Measurements from ENCODE around the gene IKBIP. TPM values are rescaled to one million over a fixed set of nuclear protein-coding genes. Genes with fewer than 3 reads are reported as not detected.
A peak's percentile ranks its signal among the peaks of the same experiment; 100 is the strongest.
"Not testable (repeated sequence)": the region's sequence is repeated elsewhere in the genome, so short reads cannot be mapped to it uniquely, and the experiment has no call there.

Gene IKBIP
- total RNA-seq, 1 donor, result 3.4 TPM

DNA sequence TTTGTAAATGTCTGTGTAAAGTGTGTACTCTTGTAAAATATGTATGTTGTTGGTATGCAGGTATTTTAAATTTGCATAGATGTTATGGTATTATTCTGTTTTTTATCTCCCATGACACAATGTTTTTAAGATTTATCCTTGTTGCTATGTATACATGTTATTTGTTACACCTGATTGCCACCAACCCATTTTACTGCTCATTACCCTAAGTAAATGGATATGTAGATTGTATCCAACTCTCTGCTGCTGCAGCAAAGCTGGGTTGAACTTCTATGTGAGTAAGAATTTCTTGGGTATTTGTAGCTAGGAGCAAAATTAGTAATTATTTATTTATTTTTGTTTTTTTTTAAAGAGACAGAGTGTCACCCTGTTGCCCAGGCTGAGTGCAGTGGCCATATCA, 6.7 kb upstream of the IKBIP start:
- H3K27me3 ChIP-seq (ENCODE audit: insufficient read depth, low read length), result no peaks in the 10 kb centered on the region
- no peaks in the 10 kb centered on the region for H3K9me3 ChIP-seq (ENCODE audit: low read depth, low read length)
- H3K4me3 ChIP-seq (ENCODE audit: low read length), result no peak overlapping the region
- H3K4me1 ChIP-seq (ENCODE audit: insufficient read depth, low read length), result peaks cover 10% of the 10 kb centered on the region

DNA sequence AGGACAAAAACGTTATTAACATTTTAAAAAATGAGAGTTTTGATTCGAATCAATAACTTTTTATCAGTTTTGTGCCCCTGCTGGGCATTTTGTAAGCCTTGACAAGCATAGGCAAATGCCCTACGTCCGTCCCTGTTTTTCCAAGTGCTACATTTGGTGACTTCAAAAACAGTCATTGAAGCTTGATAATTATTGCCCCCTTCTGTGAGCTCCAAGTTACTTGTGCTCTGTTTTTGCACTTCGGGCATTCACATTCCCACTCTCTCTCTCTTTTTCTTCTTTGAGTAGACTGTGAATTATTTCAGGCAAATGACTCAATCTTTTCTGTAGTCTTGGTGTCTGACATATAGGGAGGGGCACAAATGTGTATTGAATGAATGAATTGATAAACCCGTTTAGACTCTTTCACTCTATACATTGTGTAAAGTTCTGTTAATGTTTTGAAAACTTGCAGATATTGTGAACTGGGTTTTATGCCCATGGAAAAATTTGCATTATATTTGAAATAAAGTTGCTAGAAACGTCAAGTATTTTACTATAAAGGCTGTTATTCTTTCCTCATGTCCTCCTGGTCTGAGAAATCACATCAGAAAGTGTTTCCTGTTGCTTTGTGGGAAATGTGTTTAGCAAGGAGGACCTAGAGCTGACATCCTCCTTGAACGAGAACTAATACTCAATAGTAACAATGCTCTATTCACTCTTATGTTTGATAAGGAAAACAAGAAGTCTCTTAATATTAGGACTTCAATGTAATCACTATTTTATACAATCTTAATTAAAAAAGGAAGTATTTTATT, 1.9 kb upstream of the IKBIP start:
- Histone ChIP-seq H3K27me3 (ENCODE audit: insufficient read depth, low read length) (no peaks in the 10 kb centered on the region), H3K4me1 (ENCODE audit: insufficient read depth, low read length) (peaks cover 31% of the 10 kb centered on the region), H3K9me3 (ENCODE audit: low read depth, low read length) (no peaks in the 10 kb centered on the region), H3K4me3 (ENCODE audit: low read length) (peak overlapping the region; percentile 74)

DNA sequence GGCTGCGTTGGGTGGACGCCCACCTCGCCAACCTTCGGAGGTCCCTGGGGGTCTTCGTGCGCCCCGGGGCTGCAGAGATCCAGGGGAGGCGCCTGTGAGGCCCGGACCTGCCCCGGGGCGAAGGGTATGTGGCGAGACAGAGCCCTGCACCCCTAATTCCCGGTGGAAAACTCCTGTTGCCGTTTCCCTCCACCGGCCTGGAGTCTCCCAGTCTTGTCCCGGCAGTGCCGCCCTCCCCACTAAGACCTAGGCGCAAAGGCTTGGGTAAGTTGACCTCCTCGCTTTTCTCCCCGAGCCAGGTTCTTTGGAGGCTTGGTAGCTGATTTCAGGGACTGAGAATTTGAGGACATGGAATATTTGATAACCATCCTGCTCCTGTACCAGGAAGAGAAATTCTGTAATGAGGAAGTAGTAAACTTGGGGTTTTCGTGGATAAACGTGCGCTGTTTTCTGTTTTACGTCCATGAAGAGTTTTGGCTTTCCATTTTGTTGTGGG, 1.0 kb upstream of the IKBIP start:
- no peaks in the 10 kb centered on the region for H3K9me3 ChIP-seq (ENCODE audit: low read depth, low read length)
- peaks cover 39% of the 10 kb centered on the region for H3K4me1 ChIP-seq (ENCODE audit: insufficient read depth, low read length)
- no peaks in the 10 kb centered on the region for H3K27me3 ChIP-seq (ENCODE audit: insufficient read depth, low read length)
- H3K4me3 ChIP-seq (ENCODE audit: low read length), result peak overlapping the region; percentile 74

GRCh38 chr12:98644433-98644711, 216 bp downstream of the IKBIP start:
- H3K4me3 ChIP-seq (ENCODE audit: low read length), result peak overlapping the region; percentile 74

GRCh38 chr12:98642801-98643200, 1.8 kb downstream of the IKBIP start:
- not testable (repeated sequence) for H3K9me3 ChIP-seq (ENCODE audit: low read depth, low read length); H3K4me3 ChIP-seq (ENCODE audit: low read length); H3K27me3 ChIP-seq (ENCODE audit: insufficient read depth, low read length)
- H3K4me1 ChIP-seq (ENCODE audit: insufficient read depth, low read length), result peaks cover 56% of the 10 kb centered on the region

More at GRCh38 chr12:98644433-98644711, 216 bp downstream of the IKBIP start:
- Histone ChIP-seq H3K4me1 (ENCODE audit: insufficient read depth, low read length) (peaks cover 43% of the 10 kb centered on the region), H3K9me3 (ENCODE audit: low read depth, low read length) (no peaks in the 10 kb centered on the region), H3K27me3 (ENCODE audit: insufficient read depth, low read length) (no peaks in the 10 kb centered on the region)

GRCh38 chr12:98639491-98639890, 5.1 kb downstream of the IKBIP start:
- H3K4me3 ChIP-seq (ENCODE audit: low read length), result no peak overlapping the region
- H3K4me1 ChIP-seq (ENCODE audit: insufficient read depth, low read length), result peaks cover 44% of the 10 kb centered on the region
- H3K27me3 ChIP-seq (ENCODE audit: insufficient read depth, low read length), result no peaks in the 10 kb centered on the region
- no peaks in the 10 kb centered on the region for H3K9me3 ChIP-seq (ENCODE audit: low read depth, low read length)

GRCh38 chr12:98638009-98638408, 6.6 kb downstream of the IKBIP start:
- Histone ChIP-seq H3K9me3 (ENCODE audit: low read depth, low read length) (no peaks in the 10 kb centered on the region), H3K4me3 (ENCODE audit: low read length) (no peak overlapping the region), H3K27me3 (ENCODE audit: insufficient read depth, low read length) (no peaks in the 10 kb centered on the region), H3K4me1 (ENCODE audit: insufficient read depth, low read length) (peaks cover 36% of the 10 kb centered on the region)

DNA sequence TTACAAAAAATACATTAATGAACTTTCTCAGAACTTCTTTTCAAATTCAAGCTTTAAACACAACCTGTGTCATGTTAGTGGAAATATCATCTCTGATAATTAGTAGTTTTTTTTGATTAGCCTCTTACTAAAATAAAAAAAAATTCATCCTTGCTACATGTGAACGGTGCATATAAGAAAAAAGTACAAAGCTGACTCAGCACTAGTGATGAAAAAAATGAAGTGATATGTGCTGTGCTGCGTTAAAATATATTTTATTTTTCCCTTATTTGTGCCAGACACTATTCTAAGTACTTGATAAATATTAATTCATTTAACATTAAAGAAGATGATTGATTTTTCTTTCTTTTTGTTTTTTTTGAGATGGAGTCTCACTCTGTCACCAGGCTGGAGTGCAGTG, 7.5 kb downstream of the IKBIP start:
- Histone ChIP-seq H3K9me3 (ENCODE audit: low read depth, low read length) (no peaks in the 10 kb centered on the region), H3K4me3 (ENCODE audit: low read length) (no peak overlapping the region), H3K4me1 (ENCODE audit: insufficient read depth, low read length) (peaks cover 28% of the 10 kb centered on the region), H3K27me3 (ENCODE audit: insufficient read depth, low read length) (no peaks in the 10 kb centered on the region)

GRCh38 chr12:98635657-98636323, 8.8 kb downstream of the IKBIP start:
- H3K4me1 ChIP-seq (ENCODE audit: insufficient read depth, low read length), result peaks cover 19% of the 10 kb centered on the region
- no peaks in the 10 kb centered on the region for H3K9me3 ChIP-seq (ENCODE audit: low read depth, low read length)
- no peak overlapping the region for H3K4me3 ChIP-seq (ENCODE audit: low read length)
- H3K27me3 ChIP-seq (ENCODE audit: insufficient read depth, low read length), result no peaks in the 10 kb centered on the region

GRCh38 chr12:98618952-98619351, 25.6 kb downstream of the IKBIP start:
- H3K4me3 ChIP-seq (ENCODE audit: low read length), result no peak overlapping the region
- no peaks in the 10 kb centered on the region for H3K9me3 ChIP-seq (ENCODE audit: low read depth, low read length)
- peaks cover 36% of the 10 kb centered on the region for H3K4me1 ChIP-seq (ENCODE audit: insufficient read depth, low read length)
- H3K27me3 ChIP-seq (ENCODE audit: insufficient read depth, low read length), result no peaks in the 10 kb centered on the region

- no peaks in the 10 kb centered on the region for H3K9me3 ChIP-seq (ENCODE audit: low read depth, low read length)
- no peaks in the 10 kb centered on the region for H3K27me3 ChIP-seq (ENCODE audit: insufficient read depth, low read length)
- H3K4me3 ChIP-seq (ENCODE audit: low read length), result no peak overlapping the region
- H3K4me1 ChIP-seq (ENCODE audit: insufficient read depth, low read length), result peaks cover 41% of the 10 kb centered on the region
Measured at GRCh38 chr12:98612696-98613334, 31.8 kb downstream of the IKBIP start.

DNA sequence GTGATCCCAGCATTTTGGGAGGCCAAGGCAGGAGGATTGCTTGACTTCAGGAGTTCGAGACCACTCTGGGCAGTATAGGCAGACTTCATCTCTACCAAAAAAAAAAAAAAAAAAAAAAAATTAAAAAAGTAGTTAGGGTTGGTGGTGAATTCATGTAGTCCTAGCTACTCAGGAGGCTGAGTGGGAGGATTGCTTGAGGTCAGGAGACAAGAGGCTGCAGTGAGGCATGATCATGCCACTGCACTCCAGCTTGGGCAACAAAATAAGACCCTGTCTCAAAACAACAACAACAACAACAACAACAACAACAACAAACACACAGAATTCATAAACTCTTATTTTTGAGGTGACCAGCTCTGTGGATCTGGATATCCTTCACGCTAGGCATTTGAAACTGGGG, 34.0 kb downstream of the IKBIP start:
- no peaks in the 10 kb centered on the region for H3K9me3 ChIP-seq (ENCODE audit: low read depth, low read length)
- H3K4me1 ChIP-seq (ENCODE audit: insufficient read depth, low read length), result peaks cover 49% of the 10 kb centered on the region
- no peak overlapping the region for H3K4me3 ChIP-seq (ENCODE audit: low read length)
- no peaks in the 10 kb centered on the region for H3K27me3 ChIP-seq (ENCODE audit: insufficient read depth, low read length)

DNA sequence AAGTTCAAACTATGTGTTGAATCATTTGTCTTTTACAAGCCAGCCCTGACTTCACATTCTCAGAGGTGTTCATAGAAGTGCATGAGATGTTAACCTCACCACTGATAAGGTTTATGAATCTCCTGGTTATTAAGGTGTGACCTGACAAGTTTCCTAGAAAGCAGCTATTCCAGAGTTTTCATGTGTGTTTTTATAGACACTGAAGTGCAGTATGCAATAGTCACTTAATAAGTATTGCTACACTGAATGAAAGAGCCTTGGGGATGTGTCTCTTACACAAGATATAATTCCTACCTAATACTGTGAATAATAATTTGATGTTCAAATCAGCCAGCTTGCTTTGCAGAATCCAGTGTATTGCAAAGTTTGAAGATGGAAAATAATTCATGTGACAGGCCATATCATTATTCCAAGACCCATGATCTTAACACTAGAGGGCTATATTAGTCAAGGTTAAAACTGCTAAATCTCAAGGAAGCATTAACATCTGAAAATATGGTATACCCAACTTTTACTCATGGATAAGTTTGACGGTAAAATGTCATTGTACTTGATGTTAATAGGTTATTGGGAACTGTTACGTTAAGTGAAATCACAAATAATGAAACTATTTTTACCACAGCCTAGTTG, 38.1 kb downstream of the IKBIP start:
- Histone ChIP-seq H3K9me3 (ENCODE audit: low read depth, low read length) (no peaks in the 10 kb centered on the region), H3K4me1 (ENCODE audit: insufficient read depth, low read length) (peaks cover 21% of the 10 kb centered on the region), H3K27me3 (ENCODE audit: insufficient read depth, low read length) (no peaks in the 10 kb centered on the region), H3K4me3 (ENCODE audit: low read length) (no peak overlapping the region)

GRCh38 chr12:98601924-98602323, 42.7 kb downstream of the IKBIP start:
- H3K4me3 ChIP-seq (ENCODE audit: low read length), result no peak overlapping the region
- H3K4me1 ChIP-seq (ENCODE audit: insufficient read depth, low read length), result peaks cover 5% of the 10 kb centered on the region
- no peaks in the 10 kb centered on the region for H3K27me3 ChIP-seq (ENCODE audit: insufficient read depth, low read length)
- H3K9me3 ChIP-seq (ENCODE audit: low read depth, low read length), result no peaks in the 10 kb centered on the region

DNA sequence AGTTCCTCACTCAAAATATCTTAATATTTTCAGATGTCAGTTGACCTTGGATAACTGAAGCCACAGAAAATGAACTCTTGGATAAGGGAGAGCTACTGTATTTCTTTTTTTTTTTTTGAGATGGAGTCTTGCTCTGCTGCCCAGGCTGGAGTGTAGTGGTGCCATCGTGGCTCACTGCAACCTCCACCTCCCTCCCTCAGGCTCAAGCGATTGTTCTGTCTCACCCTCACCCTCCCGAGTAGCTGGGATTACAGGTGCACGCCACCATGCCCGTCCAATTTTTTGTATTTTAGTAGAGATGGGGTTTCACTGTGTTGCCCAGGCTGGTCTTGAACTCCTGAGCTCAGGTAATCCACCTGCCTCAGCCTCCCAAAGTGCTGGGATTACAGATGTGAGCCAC, 47.3 kb downstream of the IKBIP start:
- H3K4me3 ChIP-seq (ENCODE audit: low read length); H3K27me3 ChIP-seq (ENCODE audit: insufficient read depth, low read length): not testable (repeated sequence)
- peaks cover 30% of the 10 kb centered on the region for H3K4me1 ChIP-seq (ENCODE audit: insufficient read depth, low read length)

More for the DNA sequence above, 47.3 kb downstream of the IKBIP start:
- not testable (repeated sequence) for H3K9me3 ChIP-seq (ENCODE audit: low read depth, low read length)

Measured in mononuclear cell (primary cell).